ENCODE data around the gene MYDGF. TPM values are rescaled to one million over a fixed set of nuclear protein-coding genes. Genes with fewer than 3 reads are reported as not detected.

Gene MYDGF
- total RNA-seq, 4 donors from 2014 or later = 32.4 to 45.6 (median 35.4) TPM

DNA sequence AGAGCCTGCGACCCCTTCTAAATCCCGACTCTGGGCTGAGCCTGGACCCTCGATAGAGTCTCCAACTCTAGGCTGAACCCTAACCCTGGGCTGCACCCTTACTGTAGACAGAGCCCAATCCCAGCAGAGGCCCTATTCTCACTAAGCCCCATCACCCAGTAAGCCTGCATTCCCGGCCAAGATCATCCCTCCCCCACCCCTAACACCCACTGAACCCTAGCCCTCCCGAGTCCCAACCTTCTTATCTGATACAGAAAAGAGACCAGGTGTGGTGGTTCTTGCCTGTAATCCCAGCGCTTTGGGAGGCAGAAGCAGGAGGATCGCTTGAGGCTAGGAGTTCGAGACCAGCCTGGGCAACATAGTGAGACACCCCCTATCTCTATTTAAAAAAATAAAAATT lies 33.4 kb downstream of the MYDGF start:
- TF ChIP-seq, protein P1, sequence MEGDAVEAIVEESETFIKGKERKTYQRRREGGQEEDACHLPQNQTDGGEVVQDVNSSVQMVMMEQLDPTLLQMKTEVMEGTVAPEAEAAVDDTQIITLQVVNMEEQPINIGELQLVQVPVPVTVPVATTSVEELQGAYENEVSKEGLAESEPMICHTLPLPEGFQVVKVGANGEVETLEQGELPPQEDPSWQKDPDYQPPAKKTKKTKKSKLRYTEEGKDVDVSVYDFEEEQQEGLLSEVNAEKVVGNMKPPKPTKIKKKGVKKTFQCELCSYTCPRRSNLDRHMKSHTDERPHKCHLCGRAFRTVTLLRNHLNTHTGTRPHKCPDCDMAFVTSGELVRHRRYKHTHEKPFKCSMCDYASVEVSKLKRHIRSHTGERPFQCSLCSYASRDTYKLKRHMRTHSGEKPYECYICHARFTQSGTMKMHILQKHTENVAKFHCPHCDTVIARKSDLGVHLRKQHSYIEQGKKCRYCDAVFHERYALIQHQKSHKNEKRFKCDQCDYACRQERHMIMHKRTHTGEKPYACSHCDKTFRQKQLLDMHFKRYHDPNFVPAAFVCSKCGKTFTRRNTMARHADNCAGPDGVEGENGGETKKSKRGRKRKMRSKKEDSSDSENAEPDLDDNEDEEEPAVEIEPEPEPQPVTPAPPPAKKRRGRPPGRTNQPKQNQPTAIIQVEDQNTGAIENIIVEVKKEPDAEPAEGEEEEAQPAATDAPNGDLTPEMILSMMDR (IDR thresholded peaks at IDR 0.05; ENCODE audit: low read depth) = no peak

DNA sequence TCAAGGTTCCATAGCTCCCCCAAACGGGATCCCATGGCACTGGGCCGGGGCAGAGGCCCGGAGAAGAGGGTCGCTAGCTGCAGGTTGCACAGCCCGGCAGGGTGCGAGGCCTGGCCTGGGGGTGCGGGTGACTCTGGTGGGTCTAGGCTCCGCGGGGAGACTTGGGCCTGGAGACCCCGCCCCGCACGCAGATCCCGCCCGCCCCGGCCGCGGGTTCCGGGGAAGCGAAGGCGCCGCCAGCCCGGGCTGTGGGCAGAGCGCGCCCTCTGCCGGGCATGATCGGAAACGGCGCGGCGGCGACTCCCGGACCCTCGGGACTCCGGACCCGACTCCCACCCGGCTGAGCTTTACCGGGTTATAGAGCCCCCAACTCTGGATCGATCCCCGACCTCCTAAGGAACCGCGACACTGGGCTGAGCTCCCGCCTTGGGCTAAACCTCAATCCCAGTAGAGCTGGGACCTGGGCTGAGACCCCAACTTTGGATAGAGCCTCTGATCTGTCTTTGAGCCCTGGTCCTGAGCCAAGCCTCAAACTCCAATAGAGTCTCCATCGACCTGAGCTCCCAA lies 33.9 kb downstream of the MYDGF start:
- TF ChIP-seq, protein P1 (IDR thresholded peaks at IDR 0.05; ENCODE audit: low read depth) = no peak

DNA sequence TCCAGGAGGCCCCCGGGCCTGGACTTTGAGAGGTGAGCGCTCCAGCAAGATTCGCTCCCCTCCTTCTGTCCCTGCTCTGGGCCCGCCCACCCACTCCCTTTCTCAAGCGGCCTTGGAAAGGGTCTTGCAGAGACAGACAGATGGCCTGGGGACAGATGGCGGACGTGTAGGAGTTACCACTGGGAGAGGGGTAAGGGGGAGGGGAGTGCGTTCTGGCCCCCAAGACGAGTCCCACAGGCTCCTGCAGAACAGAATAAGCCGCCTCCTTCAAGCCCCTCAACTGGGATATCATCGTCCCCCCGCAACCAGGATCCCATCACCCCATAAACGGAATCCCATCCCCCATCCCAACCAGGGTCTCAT lies 34.4 kb downstream of the MYDGF start:
- TF ChIP-seq, protein P1 (IDR thresholded peaks at IDR 0.05; ENCODE audit: low read depth) = no peak

DNA sequence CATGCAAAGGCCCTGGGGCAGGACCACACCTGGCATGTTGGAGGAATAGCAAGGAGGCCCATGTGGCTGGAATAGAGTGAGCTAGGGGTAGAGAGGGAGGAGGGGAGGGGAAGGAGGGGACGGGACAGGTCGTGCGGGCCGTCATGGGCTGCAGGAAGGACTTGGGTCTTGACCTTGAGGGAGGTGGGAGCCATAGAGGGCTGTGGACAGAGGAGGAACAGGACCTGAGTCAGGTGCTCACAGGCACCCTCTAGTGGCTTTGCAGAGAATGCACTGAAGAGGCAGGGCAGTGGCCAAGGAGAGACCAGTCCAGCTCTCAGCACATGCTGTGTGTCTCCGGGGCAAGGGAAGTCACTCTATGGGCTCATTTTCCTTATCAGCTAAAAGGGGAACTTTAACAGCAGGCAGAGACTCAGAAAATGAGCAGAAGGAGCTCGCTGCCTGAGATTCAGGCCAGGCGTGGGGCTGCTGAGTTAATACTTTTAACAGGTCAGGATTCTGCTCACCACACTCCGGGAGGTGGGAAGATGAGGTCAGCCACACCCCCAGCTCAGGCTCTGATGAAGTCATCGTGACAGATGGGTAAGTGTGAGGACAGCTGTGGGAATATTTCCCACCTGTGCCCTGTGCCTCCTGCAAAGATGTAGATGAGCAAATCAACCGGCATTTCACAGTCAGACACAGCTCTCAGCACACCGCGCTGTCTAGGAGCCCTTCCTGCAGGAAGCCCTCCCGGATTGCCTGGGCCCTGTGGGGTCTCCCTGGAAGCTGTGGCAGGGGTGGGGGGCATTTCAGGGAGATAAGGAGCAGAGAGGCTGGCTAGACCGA lies 36.8 kb downstream of the MYDGF start:
- TF ChIP-seq, protein P1 (IDR thresholded peaks at IDR 0.05; ENCODE audit: low read depth) = no peak

DNA sequence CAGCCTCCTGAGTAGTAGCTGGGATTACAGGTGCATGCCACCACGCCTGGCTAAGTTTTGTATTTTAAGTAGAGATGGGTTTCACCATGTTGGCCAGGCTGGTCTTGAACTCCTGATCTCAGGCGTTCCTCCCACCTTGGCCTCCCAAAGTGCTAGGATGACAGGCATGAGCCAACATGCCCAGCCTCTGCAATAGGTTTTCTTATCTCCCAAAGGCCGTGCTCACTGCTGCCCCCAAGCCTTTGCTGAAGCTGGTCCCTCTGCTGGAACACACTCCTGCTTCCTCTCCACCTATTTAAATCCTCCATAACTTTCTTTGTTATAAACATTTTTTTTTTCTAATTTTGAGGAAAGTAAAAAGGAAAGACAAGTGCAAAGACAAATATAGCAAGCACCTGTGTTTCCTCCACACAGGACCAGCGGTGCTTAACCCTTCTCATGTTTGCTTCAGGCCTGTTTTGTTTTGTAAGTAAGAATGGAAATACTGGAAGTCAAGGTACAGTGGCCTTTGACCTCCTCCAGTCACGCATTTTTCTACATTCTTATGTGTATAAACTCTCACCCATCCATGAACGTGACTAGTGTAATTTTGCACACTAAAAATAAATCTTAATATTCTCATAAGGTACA lies 45.3 kb downstream of the MYDGF start:
- TF ChIP-seq, protein P1 (IDR thresholded peaks at IDR 0.05; ENCODE audit: low read depth) = no peak

DNA sequence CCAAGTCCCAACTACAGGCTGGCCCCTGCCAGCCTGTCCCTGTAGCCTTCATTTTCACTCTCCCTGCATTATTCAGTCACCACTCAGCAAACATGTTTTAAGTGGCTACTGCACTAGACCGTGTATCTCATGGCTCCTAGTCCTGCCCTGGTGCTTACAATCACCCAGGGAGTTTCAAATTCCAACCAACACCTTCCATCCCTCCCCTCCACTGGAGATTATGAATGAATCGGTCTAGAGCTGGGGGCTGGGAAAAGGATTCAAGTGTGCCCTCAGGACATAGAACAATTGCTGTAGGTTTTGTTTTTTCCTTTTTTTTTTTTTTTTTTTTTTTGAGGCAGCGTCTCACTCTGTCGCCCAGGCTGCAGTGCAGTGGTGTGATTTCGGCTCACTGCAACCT lies 45.8 kb downstream of the MYDGF start:
- TF ChIP-seq, protein P1 (IDR thresholded peaks at IDR 0.05; ENCODE audit: low read depth) = no peak

DNA sequence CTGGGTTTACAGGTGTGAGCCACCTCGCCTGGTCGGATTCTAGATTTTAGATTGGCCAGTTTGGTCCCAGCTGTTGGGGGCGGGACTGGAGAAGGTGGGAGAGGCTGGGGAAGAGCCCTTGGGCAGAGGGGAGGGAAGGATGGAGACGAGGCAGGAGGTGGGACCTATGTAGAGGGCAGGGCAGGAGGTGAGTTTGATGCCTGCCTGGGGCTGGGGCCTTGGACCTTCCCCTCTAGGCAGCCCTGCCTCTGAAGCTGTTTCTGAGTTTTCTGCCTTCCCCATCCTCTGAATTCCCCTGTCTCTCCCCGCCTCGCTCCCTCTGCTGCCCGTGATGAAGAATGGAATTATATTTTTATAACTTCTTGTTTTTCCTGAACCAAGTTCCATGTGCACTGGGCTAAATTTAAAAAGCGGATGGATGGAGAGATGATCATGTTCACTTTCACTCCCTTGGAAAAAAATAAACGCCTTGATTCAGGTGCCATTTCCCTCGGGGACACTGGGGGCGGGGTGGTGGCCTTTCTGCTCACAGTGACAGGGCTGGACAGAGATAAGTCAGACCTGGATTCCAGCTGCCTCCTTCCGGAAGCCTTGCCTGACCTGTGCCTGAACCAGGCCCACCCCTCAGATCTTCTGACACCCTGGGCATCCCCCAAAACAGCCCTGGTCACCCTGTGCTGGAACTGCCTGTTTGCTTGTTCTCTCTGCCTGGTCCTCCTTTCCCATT lies 47.3 kb downstream of the MYDGF start:
- TF ChIP-seq, protein P1 (IDR thresholded peaks at IDR 0.05; ENCODE audit: low read depth) = no peak

Measured in subcutaneous adipose tissue (tissue), 4 donors.